Spleen (tissue), 7 donors: ENCODE data around the gene DRAP1.

ENCODE experiments used
- POLR2A ChIP-seq, 3 donors: fragments of 450-650 bp; IDR thresholded peaks; one replicate each; pipeline ENCODE4 v1.5.1; 2017; ENCODE audit warnings: antibody characterized with exemption in 3 of 3, mild to moderate bottlenecking in 1 of 3
- POLR2AphosphoS5 ChIP-seq, 3 donors: sonication (generic); formaldehyde crosslinking; IDR thresholded peaks; one replicate each; pipeline ENCODE4 v1.5.1; 2017; ENCODE audit warnings: antibody characterized with exemption in 3 of 3
- TF ChIP-seq, protein P1 (sequence below), 11 experiments: fragments of 200-600 bp in 7 of 11; fragments of 450-650 bp in 4 of 11; sonication (generic) in 4 of 11; IDR thresholded peaks in 8 of 11; conservative IDR thresholded peaks in 3 of 11; 1 replicate in 7 of 11; 2 replicates in 4 of 11; pipeline versions ENCODE4 v1.4.0 to v1.8.0; 2016 to 2021; ENCODE audit warnings: antibody characterized with exemption in 11 of 11, inconsistent platforms in 4 of 11, mild to moderate bottlenecking in 1 of 11
- donor health status: DM: no; HTN: no; CAD: no; lungs with moderate emphysema.
- donor health status: DM: no; HTN: no; CAD: no.
- donor health status: DM: no; HTN: no; CAD: no.

DNA sequence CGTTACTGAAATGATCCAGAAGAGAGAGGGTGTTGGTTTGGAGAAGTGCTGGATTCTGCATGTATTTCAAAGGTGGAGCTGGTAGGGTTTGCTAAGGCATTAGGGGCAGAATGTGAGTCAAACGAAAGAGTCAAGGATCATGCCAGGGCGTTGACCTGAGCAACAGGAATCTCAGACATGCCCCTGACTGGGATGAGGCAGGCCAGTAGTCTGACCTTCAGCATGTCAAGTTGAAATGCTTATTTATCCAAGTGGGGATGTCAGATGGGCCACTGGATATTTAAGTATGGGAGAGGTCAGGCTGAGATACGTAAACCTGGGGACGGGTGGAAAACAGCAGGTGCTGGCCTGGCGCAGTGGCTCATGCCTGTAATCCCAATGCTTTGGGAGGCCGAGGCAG is 23.3 kb downstream of the DRAP1 start:
- TF ChIP-seq POLR2AphosphoS5 (IDR thresholded peaks at IDR 0.05) (no peak), POLR2A (IDR thresholded peaks at IDR 0.05) (no peak)
- TF ChIP-seq, protein P1, sequence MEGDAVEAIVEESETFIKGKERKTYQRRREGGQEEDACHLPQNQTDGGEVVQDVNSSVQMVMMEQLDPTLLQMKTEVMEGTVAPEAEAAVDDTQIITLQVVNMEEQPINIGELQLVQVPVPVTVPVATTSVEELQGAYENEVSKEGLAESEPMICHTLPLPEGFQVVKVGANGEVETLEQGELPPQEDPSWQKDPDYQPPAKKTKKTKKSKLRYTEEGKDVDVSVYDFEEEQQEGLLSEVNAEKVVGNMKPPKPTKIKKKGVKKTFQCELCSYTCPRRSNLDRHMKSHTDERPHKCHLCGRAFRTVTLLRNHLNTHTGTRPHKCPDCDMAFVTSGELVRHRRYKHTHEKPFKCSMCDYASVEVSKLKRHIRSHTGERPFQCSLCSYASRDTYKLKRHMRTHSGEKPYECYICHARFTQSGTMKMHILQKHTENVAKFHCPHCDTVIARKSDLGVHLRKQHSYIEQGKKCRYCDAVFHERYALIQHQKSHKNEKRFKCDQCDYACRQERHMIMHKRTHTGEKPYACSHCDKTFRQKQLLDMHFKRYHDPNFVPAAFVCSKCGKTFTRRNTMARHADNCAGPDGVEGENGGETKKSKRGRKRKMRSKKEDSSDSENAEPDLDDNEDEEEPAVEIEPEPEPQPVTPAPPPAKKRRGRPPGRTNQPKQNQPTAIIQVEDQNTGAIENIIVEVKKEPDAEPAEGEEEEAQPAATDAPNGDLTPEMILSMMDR (IDR thresholded peaks at IDR 0.05 in 8 of 11, conservative IDR thresholded peaks at IDR 0.05 in 3 of 11): no peak
